ENCODE results near the gene MKLN1.

DNA sequence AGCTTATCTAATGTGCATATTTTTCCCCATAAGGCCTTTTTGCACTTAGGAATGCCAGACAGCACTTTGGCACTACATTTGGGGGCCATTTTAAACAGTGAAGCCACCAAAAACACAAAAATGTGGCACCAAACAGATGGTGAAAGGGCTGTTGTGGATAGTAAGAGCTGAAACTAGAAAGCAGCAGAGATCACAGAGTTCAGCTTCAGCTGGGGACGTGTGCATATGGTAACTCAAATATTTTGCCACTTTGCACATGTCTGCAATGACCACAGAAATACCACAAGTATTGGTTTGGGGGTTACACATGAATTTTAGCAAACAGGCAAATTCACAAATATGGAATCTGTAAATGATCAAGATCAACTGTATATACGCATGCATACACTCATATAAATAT is 155.9 kb downstream of the MKLN1 start:
- TF ChIP-seq BACH2 (CRISPR knock-in tag; IDR thresholded peaks at IDR 0.05; ENCODE audit: borderline replicate concordance) (no peak), TCF4 (CRISPR knock-in tag; IDR thresholded peaks at IDR 0.05; ENCODE audit: borderline replicate concordance) (no peak)

Measured in SK-N-SH treated with all-trans-retinoic acid at 6 μM for 48 hours (cell line).